Measurements from ENCODE around the gene CRYBB3.
A peak's percentile ranks its signal among the peaks of the same experiment; 100 is the strongest.
"Not testable (repeated sequence)": the region's sequence is repeated elsewhere in the genome, so short reads cannot be mapped to it uniquely, and the experiment has no call there.

CRYBB3 gene

GRCh38 chr22:25230760-25231159 is 31.1 kb downstream of the CRYBB3 start:
- 90% methylated on average over 2 of the region's 2 CpGs for WGBS (ENCODE audit: insufficient coverage)
- H3K4me1 ChIP-seq (ENCODE audit: control extremely low read depth in 1 of 4, control insufficient read depth in 4 of 4, insufficient read depth in 4 of 4, low read length in 3 of 4); H3K36me3 ChIP-seq (ENCODE audit: control insufficient read depth in 4 of 4, insufficient read depth in 4 of 4, low read length in 3 of 4); H3K4me3 ChIP-seq (ENCODE audit: control insufficient read depth in 1 of 7, extremely low read depth in 1 of 7, insufficient read depth in 4 of 7, low read depth in 2 of 7, low read length in 6 of 7); CTCF ChIA-PET; DNase-seq; H3K9me3 ChIP-seq (ENCODE audit: control extremely low read depth in 1 of 5, control insufficient read depth in 4 of 5, insufficient read depth in 2 of 5, low read depth in 1 of 5, low read length in 4 of 5); POLR2A ChIA-PET; H3K27ac ChIP-seq (ENCODE audit: insufficient read depth in 1 of 2, low read depth in 1 of 2, low read length in 2 of 2, poor library complexity in 1 of 2, severe bottlenecking in 2 of 2): not testable (repeated sequence)
- peaks cover 2 to 12% (median 3%) of the 10 kb centered on the region in 5 experiments for H3K27me3 ChIP-seq (replicated peaks in 2 of 5; ENCODE audit: control insufficient read depth in 4 of 5, insufficient read depth in 5 of 5, low read length in 4 of 5)

DNA sequence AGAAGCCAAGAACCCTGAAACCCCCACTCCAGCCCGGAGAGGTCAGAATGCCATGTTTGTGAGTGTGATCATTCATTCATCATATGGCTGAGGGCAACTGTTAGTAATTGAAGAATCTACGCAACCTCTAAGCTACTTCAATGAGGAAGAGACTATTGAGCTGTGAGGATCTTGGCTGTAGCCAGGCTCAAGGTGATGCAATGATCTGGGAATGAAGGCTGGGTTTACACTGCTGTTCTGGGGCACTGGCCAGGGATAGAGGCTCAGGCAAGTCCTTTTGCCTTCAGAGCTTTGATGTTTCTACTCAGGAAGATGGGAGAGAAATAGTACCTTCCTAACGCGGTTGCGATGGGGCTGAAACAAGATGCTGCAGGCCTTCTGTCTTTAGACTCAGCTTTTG is 32.6 kb downstream of the CRYBB3 start:
- no peak overlapping the region for H3K27ac ChIP-seq (ENCODE audit: insufficient read depth in 1 of 2, low read depth in 1 of 2, low read length in 2 of 2, poor library complexity in 1 of 2, severe bottlenecking in 2 of 2)
- POLR2A ChIA-PET, result no interaction called here
- WGBS (ENCODE audit: insufficient coverage), result 62% methylated on average over 3 of the region's 5 CpGs
- CTCF ChIA-PET, result interaction anchor here (0.8 kb wide), 1 partner anchor 541 kb away, joined by 3 read pairs; no protein-coding TSS in a partner anchor
- no peak for DNase-seq
- H3K9me3 ChIP-seq (ENCODE audit: control extremely low read depth in 1 of 5, control insufficient read depth in 4 of 5, insufficient read depth in 2 of 5, low read depth in 1 of 5, low read length in 4 of 5), result no peaks in the 10 kb centered on the region
- peaks cover 0 to 5% (median 1%) of the 10 kb centered on the region in 4 experiments for H3K4me1 ChIP-seq (ENCODE audit: control extremely low read depth in 1 of 4, control insufficient read depth in 4 of 4, insufficient read depth in 4 of 4, low read length in 3 of 4)
- no peaks in the 10 kb centered on the region for H3K36me3 ChIP-seq (ENCODE audit: control insufficient read depth in 4 of 4, insufficient read depth in 4 of 4, low read length in 3 of 4)
- H3K27me3 ChIP-seq (replicated peaks in 2 of 5; ENCODE audit: control insufficient read depth in 4 of 5, insufficient read depth in 5 of 5, low read length in 4 of 5), result peaks cover 0 to 23% (median 8%) of the 10 kb centered on the region in 5 experiments
- H3K4me3 ChIP-seq (ENCODE audit: control insufficient read depth in 1 of 7, extremely low read depth in 1 of 7, insufficient read depth in 4 of 7, low read depth in 2 of 7, low read length in 6 of 7), result no peak overlapping the region

DNA sequence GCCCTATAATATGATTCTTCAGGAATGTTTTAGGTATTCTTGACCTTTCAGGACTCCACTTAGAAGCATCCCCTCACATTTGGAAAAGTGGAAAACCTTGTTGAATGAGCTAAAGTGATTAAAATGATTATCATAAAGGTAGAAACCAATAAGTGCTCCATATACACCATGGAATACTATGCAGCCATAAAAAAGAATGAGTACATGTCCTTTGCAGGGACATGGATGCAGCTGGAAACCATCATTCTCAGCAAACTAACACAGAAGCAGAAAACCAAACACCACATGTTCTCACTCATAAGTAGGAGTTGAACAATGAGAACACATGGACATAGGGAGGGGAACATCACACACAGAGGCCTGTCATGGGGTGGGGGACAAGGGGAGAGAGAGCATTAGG is 34.0 kb downstream of the CRYBB3 start:
- H3K4me1 ChIP-seq (ENCODE audit: control extremely low read depth in 1 of 4, control insufficient read depth in 4 of 4, insufficient read depth in 4 of 4, low read length in 3 of 4); CTCF ChIA-PET; POLR2A ChIA-PET; H3K36me3 ChIP-seq (ENCODE audit: control insufficient read depth in 4 of 4, insufficient read depth in 4 of 4, low read length in 3 of 4); H3K4me3 ChIP-seq (ENCODE audit: control insufficient read depth in 1 of 7, extremely low read depth in 1 of 7, insufficient read depth in 4 of 7, low read depth in 2 of 7, low read length in 6 of 7); H3K9me3 ChIP-seq (ENCODE audit: control extremely low read depth in 1 of 5, control insufficient read depth in 4 of 5, insufficient read depth in 2 of 5, low read depth in 1 of 5, low read length in 4 of 5); H3K27ac ChIP-seq (ENCODE audit: insufficient read depth in 1 of 2, low read depth in 1 of 2, low read length in 2 of 2, poor library complexity in 1 of 2, severe bottlenecking in 2 of 2); DNase-seq: not testable (repeated sequence)
- peaks cover 0 to 26% (median 8%) of the 10 kb centered on the region in 5 experiments for H3K27me3 ChIP-seq (replicated peaks in 2 of 5; ENCODE audit: control insufficient read depth in 4 of 5, insufficient read depth in 5 of 5, low read length in 4 of 5)

- Histone ChIP-seq H3K36me3 (ENCODE audit: control insufficient read depth in 4 of 4, insufficient read depth in 4 of 4, low read length in 3 of 4) (no peaks in the 10 kb centered on the region), H3K9me3 (ENCODE audit: control extremely low read depth in 1 of 5, control insufficient read depth in 4 of 5, insufficient read depth in 2 of 5, low read depth in 1 of 5, low read length in 4 of 5) (no peaks in the 10 kb centered on the region), H3K4me3 (ENCODE audit: control insufficient read depth in 1 of 7, extremely low read depth in 1 of 7, insufficient read depth in 4 of 7, low read depth in 2 of 7, low read length in 6 of 7) (peak overlapping the region in 1 of 7 experiments; percentile 50), H3K4me1 (ENCODE audit: control extremely low read depth in 1 of 4, control insufficient read depth in 4 of 4, insufficient read depth in 4 of 4, low read length in 3 of 4) (peaks cover 0 to 5% (median 1%) of the 10 kb centered on the region in 4 experiments), H3K27ac (ENCODE audit: insufficient read depth in 1 of 2, low read depth in 1 of 2, low read length in 2 of 2, poor library complexity in 1 of 2, severe bottlenecking in 2 of 2) (no peak overlapping the region), H3K27me3 (replicated peaks in 2 of 5; ENCODE audit: control insufficient read depth in 4 of 5, insufficient read depth in 5 of 5, low read length in 4 of 5) (peaks cover 2 to 24% (median 8%) of the 10 kb centered on the region in 5 experiments)
- DNase-seq, result peak; percentile 77 to 84 (median 79)
- POLR2A ChIA-PET, result interaction anchor here (0.6 to 0.7 kb wide), 3 partner anchors 20 to 472 kb away, joined by 3 read pairs; no protein-coding TSS in a partner anchor
- 6% methylated on average over 18 of the region's 30 CpGs for WGBS (ENCODE audit: insufficient coverage)
- CTCF ChIA-PET, result interaction anchor here (1.0 to 2.8 kb wide), 7 partner anchors 21 to 538 kb away, joined by 3 to 8 read pairs (median 5); no protein-coding TSS in a partner anchor
Observed at GRCh38 chr22:25235547-25236290, 36.1 kb downstream of the CRYBB3 start.

- Histone ChIP-seq H3K4me1 (ENCODE audit: control extremely low read depth in 1 of 4, control insufficient read depth in 4 of 4, insufficient read depth in 4 of 4, low read length in 3 of 4) (peaks cover 0 to 5% (median 1%) of the 10 kb centered on the region in 4 experiments), H3K27ac (ENCODE audit: insufficient read depth in 1 of 2, low read depth in 1 of 2, low read length in 2 of 2, poor library complexity in 1 of 2, severe bottlenecking in 2 of 2) (no peak overlapping the region), H3K36me3 (ENCODE audit: control insufficient read depth in 4 of 4, insufficient read depth in 4 of 4, low read length in 3 of 4) (no peaks in the 10 kb centered on the region), H3K9me3 (ENCODE audit: control extremely low read depth in 1 of 5, control insufficient read depth in 4 of 5, insufficient read depth in 2 of 5, low read depth in 1 of 5, low read length in 4 of 5) (no peaks in the 10 kb centered on the region), H3K27me3 (replicated peaks in 2 of 5; ENCODE audit: control insufficient read depth in 4 of 5, insufficient read depth in 5 of 5, low read length in 4 of 5) (peaks cover 2 to 26% (median 8%) of the 10 kb centered on the region in 5 experiments), H3K4me3 (ENCODE audit: control insufficient read depth in 1 of 7, extremely low read depth in 1 of 7, insufficient read depth in 4 of 7, low read depth in 2 of 7, low read length in 6 of 7) (no peak overlapping the region)
- no peak for DNase-seq
- WGBS (ENCODE audit: insufficient coverage), result 86% methylated on average over 3 of the region's 6 CpGs
- ChIA-PET POLR2A (interaction anchor here (0.7 kb wide), 1 partner anchor 21 kb away, joined by 3 read pairs; no protein-coding TSS in a partner anchor), CTCF (interaction anchor here (1.0 to 2.8 kb wide), 6 partner anchors 22 to 537 kb away, joined by 3 to 8 read pairs (median 4); no protein-coding TSS in a partner anchor)
Observed at GRCh38 chr22:25236417-25236816, 36.8 kb downstream of the CRYBB3 start.

DNA sequence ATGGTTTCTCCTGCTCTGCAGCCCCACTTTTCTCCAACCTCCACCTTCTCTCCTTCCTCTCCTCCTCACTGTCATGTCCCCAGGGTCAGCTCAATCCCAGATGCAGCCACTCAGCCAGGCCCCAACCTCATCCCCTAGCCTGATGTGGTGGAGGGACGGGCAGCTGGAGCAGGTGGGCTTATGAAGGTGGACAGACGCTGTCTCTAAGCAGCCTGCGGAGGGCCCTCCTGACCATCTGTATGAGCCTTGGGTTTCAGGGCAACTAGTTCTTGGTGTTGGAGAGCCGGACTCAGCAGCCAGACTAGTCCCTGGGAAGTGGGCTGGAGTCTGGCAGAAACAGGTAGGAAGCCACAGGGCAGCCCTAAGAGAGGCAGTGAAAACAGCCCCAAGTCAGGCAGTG is 37.8 kb downstream of the CRYBB3 start:
- CTCF ChIA-PET, result interaction anchor here (0.5 to 1.3 kb wide), 2 partner anchors 318 to 465 kb away, joined by 3 read pairs; no protein-coding TSS in a partner anchor

DNA sequence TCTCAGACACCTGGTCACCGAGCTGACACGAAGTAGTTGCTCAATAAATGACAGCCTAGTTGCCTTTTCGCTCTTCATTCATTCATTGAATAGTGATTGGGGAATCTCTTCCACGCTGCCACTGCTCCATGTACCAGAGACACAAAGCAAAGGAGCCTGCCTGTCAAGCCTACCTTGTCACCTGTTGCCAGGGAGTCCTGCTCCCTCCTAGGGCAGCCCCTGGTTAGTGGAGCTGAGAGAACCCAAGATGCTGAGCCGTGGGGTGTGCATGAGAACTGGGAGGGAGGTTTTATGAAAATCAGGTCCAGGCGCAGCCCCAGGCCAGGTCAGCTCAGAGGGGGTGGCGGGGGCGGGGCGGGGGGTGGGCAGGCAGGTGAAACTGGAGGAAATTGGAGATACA is 38.4 kb downstream of the CRYBB3 start:
- H3K27me3 ChIP-seq (replicated peaks in 2 of 5; ENCODE audit: control insufficient read depth in 4 of 5, insufficient read depth in 5 of 5, low read length in 4 of 5), result peaks cover 0 to 30% (median 6%) of the 10 kb centered on the region in 5 experiments
- H3K4me1 ChIP-seq (ENCODE audit: control extremely low read depth in 1 of 4, control insufficient read depth in 4 of 4, insufficient read depth in 4 of 4, low read length in 3 of 4); H3K36me3 ChIP-seq (ENCODE audit: control insufficient read depth in 4 of 4, insufficient read depth in 4 of 4, low read length in 3 of 4); DNase-seq; H3K4me3 ChIP-seq (ENCODE audit: control insufficient read depth in 1 of 7, extremely low read depth in 1 of 7, insufficient read depth in 4 of 7, low read depth in 2 of 7, low read length in 6 of 7); H3K9me3 ChIP-seq (ENCODE audit: control extremely low read depth in 1 of 5, control insufficient read depth in 4 of 5, insufficient read depth in 2 of 5, low read depth in 1 of 5, low read length in 4 of 5); POLR2A ChIA-PET; H3K27ac ChIP-seq (ENCODE audit: insufficient read depth in 1 of 2, low read depth in 1 of 2, low read length in 2 of 2, poor library complexity in 1 of 2, severe bottlenecking in 2 of 2): not testable (repeated sequence)
- CTCF ChIA-PET, result interaction anchor here (1.3 kb wide), 1 partner anchor 464 kb away, joined by 3 read pairs; no protein-coding TSS in a partner anchor
- WGBS (ENCODE audit: insufficient coverage), result no CpG with 5 or more reads among the region's 9 CpGs

More for the DNA sequence above, 37.8 kb downstream of the CRYBB3 start:
- no peaks in the 10 kb centered on the region for H3K9me3 ChIP-seq (ENCODE audit: control extremely low read depth in 1 of 5, control insufficient read depth in 4 of 5, insufficient read depth in 2 of 5, low read depth in 1 of 5, low read length in 4 of 5)
- peaks cover 0 to 5% (median 1%) of the 10 kb centered on the region in 4 experiments for H3K4me1 ChIP-seq (ENCODE audit: control extremely low read depth in 1 of 4, control insufficient read depth in 4 of 4, insufficient read depth in 4 of 4, low read length in 3 of 4)
- no peak for DNase-seq
- POLR2A ChIA-PET, result no interaction called here
- no peak overlapping the region for H3K27ac ChIP-seq (ENCODE audit: insufficient read depth in 1 of 2, low read depth in 1 of 2, low read length in 2 of 2, poor library complexity in 1 of 2, severe bottlenecking in 2 of 2)
- 94% methylated on average over 2 of the region's 4 CpGs for WGBS (ENCODE audit: insufficient coverage)
- no peaks in the 10 kb centered on the region for H3K36me3 ChIP-seq (ENCODE audit: control insufficient read depth in 4 of 4, insufficient read depth in 4 of 4, low read length in 3 of 4)
- no peak overlapping the region for H3K4me3 ChIP-seq (ENCODE audit: control insufficient read depth in 1 of 7, extremely low read depth in 1 of 7, insufficient read depth in 4 of 7, low read depth in 2 of 7, low read length in 6 of 7)
- H3K27me3 ChIP-seq (replicated peaks in 2 of 5; ENCODE audit: control insufficient read depth in 4 of 5, insufficient read depth in 5 of 5, low read length in 4 of 5), result peaks cover under 1 to 31% (median 6%) of the 10 kb centered on the region in 5 experiments
